Mammary epithelial cell (primary cell): ENCODE measurements around the gene NCAPH2.

Experiments
- CTCF ChIP-seq, 2 donors: IDR thresholded peaks in 1 of 2; conservative IDR thresholded peaks in 1 of 2; 2 replicates each; pipeline ENCODE4 v1.5.1; 2011 to 2012; ENCODE audit warnings: inconsistent platforms in 2 of 2, low read length in 2 of 2, mild to moderate bottlenecking in 2 of 2, control low read depth in 1 of 2, low read depth in 1 of 2; ENCODE audit not compliant: insufficient read depth in 1 of 2; ENCODE audit errors: extremely low read depth in 1 of 2
- EZH2 ChIP-seq: IDR thresholded peaks from 2 replicates; pipeline ENCODE4 v1.6.1; 2012; ENCODE audit warnings: low read length, inconsistent platforms, borderline replicate concordance

GRCh38 chr22:50542416-50542927 lies 34.4 kb downstream of the NCAPH2 start:
- TF ChIP-seq CTCF (conservative IDR thresholded peaks at IDR 0.05 in 1 of 2, IDR thresholded peaks at IDR 0.05 in 1 of 2; ENCODE audit: extremely low read depth in 1 of 2, insufficient read depth in 1 of 2, low read depth in 1 of 2, low read length in 2 of 2) = no peak
- no peak for TF ChIP-seq EZH2
